Hematopoietic multipotent progenitor cell treated with erythropoietin and hydrocortisone succinate and interleukin-3 and kit ligand, for 17 days (in vitro differentiated cells): ENCODE measurements around the gene RIPOR2.
"Not testable (repeated sequence)": the region's sequence is repeated elsewhere in the genome, so short reads cannot be mapped to it uniquely, and the experiment has no call there.

Experiments
- DNase-seq: peaks from one replicate; pipeline ENCODE4 v3.0.0-alpha.2; 2015; ENCODE audit warnings: low spot score

The RIPOR2 gene

DNA sequence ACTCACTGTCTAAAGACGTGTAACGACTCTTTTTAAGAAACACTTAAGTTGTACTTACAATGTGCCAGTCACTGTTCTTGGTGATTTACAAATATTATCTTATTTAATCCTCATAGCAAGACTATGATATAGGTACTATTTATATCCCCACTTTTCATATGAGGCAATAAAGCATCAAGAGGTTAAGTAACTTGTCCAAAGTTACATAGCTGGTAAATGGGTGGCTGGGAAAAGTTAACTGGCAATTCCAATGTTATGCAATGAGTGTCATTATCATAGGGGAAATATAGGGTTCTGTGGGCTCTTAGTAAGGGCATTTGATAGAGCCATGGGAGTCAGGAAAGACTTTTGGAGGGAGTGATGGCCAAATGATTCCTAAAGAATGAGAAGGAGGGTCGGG lies 21.4 kb upstream of the RIPOR2 start:
- no peak for DNase-seq

DNA sequence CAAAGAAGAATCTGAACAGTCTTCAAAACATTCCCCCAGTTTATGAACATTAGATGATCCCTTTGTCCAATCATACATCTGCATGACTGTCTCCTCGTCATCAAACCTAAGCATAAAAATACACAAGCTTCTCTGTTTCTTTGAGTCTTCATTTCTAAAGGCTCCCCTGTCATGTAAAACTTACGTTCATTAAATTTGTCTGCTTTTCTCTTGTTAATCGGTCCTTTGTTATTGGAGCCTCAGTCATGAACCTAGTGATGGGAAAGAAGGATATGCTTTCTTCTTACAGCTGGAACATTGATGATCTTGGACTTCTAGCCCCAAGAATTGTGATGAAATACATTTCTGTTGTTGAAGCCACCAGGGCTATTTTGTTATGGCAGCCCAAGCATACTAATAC lies 18.0 kb upstream of the RIPOR2 start:
- no peak for DNase-seq

DNA sequence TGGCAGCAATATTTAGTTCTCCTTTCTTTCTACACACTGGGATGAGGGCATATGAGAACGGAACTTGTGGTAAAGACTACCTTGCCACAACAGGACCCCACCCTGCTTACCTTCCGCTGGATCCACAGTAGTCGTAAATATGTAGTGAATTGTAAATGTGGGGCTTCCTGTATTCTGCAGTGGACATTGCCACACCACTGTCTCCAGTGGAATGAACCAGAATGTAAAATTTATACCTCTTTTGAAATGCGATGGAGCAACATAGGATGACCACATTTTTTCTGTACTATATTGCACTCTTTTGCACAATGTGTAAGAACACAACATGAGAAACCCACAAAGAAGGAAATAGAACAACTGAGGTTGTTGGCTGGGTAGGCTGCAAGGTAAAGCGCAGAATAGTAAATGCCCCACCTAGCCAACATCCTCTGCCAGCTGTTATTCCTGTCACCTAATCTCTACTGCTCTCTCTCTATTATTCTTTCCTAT lies 16.1 kb upstream of the RIPOR2 start:
- no peak for DNase-seq

DNA sequence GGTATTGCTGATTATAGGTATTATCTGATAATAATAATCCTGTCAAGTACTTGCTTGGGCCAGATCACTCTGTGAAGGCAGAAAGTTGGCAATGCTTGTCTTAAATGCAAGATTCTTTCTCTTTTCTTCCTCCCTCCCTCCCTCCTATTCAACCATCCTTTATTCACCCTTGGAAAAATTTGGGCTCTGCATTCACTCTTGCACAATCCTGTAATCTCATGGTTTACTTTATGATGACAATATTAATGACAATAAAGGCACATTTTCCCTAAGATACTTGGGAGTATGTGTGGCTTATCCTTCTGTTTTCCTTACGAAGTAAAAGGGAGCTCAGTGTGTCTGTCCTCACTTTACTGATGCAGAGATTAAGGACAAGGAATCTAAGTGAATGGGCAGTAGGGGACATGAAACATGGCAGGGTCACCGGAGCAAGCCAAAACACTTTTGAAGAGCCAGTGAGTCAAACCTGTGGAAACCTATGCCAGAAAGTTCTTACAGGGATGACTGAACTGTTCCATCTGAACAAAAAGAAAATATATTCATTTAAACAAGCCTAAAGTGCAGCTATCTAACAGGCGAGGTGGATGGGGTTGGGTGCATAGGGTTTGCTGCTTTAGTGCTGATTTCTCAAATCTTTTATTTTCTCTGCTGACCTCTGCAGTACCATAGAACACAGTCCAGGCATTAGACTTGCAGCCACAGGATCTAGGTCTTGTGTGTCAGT lies 14.6 kb upstream of the RIPOR2 start:
- DNase-seq = no peak

DNA sequence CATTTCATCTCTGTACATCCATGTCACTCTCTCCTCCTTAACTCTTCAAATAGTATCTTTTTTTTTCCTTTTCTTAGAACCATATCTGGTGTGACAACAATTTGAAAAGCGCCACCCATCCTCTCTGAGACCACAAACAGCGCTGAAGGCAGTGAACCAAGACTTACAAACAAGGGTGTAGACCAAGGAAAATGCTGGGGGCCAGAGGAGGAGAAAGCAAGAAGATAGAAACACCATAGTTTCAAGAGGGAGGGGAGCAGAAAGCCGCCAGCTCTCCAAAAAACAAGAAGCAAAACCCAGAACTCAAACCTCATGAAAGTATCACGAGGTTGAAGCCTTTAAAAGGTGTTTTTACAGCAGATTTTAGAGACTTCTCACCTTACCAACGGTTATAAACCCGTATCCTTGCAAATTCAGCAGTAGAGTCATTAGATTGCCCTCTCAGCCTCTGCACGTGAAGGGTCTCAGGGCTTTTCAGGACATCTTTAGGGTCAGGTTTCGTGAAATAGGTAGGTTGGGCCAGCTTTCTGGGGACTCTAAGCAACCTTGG lies 13.3 kb upstream of the RIPOR2 start:
- no peak for DNase-seq

DNA sequence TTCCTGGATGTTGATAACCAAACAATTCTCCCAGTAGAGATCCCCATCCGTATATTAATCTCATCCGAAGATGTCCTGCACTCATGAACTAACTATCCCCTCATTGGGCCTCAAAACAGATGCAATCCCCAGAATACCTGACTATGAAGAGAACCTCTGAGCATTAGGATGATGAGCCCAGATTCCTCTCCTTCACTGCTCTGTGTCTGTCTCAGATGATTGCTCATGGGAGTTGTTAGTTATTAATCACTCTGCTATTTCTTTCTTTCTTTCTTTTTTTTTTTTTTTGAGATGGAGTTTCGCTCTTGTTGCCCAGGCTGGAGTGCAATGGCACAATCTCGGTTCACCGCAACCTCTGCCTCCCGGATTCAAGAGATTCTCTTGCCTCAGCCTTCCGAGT lies 12.5 kb upstream of the RIPOR2 start:
- not testable (repeated sequence) for DNase-seq

DNA sequence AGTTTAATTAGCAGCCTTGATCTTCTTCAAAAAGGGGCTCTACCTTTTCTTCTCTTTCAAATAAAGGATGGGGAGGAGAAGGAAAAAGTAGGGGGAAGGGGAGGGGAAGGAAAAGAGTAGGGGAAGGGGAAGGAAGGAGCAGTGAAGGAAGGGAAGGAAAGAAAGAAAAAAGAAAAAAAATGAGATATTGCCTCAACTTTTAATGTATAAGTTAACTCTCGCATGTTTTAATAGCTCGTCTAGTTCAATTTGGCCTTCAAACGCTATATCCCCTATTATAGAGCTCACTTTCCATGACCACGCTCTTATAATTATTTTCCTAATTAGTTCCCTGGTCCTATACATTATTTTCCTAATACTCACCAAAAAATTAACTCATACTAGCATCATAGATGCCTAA lies 11.9 kb upstream of the RIPOR2 start:
- DNase-seq = no peak

DNA sequence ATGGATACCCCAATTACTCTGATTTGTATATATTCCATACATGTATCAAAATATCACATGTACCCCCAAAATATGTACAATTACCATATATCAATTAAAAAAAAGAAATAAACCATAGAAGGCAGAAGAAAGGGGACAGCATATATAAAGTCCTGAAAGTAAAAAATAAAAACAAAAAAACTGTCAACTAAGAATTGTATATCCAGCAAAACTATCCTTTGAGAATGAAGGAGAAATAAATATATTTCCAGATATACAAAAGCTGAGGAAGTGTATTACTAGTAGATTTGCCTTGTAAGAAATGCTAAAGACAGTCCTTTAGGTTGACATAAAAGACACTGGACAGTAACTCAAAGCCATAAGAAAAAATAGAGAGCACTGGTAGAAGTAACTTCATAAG lies 9.3 kb upstream of the RIPOR2 start:
- no peak for DNase-seq

DNA sequence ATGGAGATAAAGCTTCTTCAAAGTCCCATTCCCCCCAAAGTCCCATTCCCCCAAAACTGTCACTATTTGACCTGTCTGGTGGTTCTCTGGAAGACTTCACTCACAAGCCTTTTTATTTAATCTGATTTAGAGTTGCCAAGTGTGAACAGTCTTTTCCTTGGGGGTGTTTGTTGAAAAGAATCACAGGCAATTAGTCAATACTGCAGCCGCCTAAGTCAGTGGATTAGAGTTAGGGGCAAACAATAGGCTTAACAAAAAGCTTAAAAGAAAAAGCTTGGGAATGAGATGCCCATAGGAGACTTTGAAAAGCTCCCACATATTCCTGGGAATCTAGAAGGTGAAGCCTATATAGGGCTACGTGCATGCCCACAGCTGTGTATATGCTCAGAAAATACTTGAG lies 8.0 kb upstream of the RIPOR2 start:
- DNase-seq = no peak

DNA sequence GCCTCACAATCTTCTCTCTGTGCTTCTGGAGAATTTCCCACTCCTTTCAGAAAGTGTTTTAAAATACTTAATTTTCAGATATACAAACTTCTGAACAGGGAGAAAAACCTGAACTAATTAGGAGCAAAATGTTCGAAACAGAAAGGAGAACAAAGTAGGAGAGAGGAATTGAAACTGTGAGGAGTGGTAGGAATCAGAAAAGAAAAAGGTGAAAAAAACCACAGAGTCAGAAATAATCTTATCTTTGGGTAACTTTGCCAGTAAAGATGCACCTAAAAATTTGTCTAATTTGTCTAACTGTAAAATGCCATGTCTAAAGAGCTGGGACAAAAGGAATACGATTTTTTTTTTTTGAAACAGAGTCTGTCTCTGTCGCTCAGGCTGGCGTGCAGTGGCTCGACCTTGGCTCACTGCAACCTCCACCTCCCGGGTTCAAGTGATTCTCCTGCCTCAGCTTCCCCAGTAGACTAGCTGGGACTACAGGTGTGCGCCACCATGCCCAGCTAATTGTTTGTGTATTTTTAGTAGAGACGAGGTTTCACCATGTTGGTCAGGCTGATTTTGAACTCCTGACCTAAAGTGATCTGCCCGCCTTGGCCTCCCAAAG lies 4.7 kb upstream of the RIPOR2 start:
- DNase-seq = no peak

DNA sequence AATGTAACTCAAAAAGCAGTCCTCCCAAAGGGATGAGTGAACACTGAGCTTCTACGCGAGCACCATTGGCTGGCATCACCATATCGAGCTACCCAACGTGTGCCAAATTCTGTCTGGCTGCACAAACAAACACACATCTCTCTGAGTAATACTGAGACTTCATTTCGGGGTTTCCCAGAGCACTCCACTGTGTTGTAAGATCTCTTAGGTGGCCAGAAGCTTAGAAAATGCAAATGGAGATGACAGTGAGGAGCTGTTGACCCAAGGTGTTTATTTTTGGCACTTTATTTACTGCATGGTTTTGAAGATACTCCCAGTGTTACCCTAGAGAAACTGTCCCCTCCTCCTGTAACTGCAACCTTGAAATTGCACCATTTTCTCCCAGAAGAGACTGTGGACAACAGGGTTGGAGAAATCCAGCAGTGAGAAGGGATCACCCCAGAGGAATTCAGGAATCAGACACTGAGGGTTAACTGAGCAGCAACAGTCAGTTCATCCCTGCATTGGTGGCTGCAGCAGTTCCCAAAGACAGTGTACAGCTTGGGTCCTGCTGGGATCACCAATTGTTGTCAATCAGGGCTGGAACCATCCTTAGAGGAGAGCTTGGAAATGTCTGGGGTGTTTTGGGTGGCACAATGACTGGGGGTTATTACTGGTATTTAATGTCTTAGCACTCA lies 1.0 kb upstream of the RIPOR2 start:
- no peak for DNase-seq

DNA sequence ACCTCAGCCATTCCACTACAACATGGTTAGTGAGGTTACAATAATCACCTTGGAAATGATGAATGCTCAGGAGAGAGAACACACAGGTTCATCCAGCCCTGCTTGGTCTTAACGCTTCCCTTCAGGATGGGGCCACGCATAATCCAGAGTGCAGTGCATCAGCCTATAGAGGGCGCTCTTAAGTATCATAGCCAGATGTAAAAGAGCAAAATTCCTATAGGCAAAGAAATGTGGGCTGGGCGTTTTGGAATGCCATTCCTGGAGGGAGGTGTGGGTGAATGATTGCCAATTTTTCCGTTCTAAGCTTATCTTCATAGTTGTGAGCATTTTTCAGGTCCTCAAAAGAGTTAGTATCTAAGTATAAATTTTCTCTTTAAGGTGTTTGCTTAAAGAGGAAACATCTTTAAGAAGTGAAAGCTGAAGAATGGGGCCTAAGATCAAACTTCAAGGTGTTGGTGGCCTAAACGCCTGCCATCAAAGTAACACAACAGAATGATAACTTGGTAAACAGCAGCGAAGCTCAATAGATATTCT lies 1.8 kb downstream of the RIPOR2 start:
- DNase-seq = peak; percentile 38

DNA sequence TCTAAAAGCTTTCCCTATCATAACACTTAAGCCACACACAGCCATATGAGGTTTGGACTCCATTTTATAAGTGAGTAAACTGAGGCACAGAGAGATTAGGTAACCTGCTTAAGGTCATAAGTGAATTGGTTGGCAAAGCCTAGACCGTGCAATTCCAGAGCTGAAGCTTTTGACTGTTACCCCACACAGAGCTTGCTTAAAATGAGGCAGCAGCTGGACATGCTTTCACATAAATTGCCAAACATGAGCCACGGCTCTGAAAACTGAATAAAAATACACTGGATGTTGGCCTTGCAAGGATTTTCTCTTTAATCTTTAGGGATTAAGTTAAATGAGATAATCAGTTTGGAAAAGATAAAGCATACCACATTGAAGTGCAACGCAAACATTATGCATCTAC lies 2.5 kb downstream of the RIPOR2 start:
- no peak for DNase-seq

DNA sequence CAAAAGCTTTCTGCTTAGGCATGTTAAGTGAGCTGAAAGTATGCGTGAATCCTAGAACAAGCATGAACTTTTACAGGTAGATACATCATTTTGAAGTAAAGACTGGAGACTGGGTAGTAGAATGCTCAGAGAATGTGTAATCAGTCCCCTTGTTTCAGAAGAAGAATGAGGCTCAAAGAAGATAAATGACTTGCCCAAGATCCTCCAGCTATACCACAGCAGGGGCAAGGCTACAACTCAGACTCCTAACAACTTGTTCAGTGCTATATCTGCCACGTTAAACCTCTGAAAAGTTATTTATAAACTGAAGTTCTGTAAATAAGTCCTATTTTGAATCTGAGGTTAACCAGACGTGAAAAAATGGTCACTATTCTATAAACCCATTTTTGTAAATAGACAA lies 2.9 kb downstream of the RIPOR2 start:
- DNase-seq = no peak

DNA sequence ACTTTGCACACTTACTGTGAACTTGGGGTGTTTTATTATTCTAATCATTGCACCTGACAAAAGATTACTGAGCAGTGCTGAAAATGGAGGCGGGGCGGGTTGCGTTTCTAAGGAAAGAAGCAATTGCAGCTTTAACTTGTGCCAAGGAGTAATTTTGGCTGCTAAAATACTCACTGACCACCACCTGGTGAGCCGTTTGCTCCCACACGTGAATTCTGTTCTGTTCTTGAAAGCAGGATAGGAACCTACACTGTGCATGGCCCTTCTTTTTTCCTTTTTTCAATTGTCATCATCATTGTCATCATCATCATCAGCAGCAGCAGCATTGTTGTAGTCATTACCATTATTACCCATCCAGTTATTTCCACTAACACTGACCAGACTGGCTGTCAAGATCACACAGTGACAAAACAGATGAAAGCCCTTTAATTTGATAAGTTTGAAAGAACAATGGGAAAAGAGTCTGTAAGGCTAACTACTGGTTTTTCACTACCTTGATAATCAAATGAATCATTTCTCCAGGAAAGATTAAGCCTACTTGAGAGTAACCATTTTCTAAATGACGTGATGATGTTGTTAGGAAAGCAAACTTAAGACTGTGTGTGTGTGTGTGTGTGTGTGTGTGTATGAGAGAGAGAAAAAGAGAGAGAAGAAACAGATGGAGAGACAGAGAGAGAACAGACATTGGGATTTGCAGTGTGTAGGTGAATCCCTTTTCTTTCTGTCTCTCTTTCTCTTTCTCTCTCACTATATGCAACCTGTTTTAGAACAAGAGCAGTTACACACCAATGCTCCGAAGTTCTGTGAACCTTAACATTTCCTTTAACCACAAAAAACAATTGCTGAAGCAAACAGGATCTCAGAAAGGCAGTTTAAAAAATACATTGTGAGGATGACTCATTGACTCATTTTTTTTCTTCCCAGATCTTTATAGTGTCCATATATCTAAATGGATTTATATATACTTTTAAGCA lies 3.8 kb downstream of the RIPOR2 start:
- no peak for DNase-seq

DNA sequence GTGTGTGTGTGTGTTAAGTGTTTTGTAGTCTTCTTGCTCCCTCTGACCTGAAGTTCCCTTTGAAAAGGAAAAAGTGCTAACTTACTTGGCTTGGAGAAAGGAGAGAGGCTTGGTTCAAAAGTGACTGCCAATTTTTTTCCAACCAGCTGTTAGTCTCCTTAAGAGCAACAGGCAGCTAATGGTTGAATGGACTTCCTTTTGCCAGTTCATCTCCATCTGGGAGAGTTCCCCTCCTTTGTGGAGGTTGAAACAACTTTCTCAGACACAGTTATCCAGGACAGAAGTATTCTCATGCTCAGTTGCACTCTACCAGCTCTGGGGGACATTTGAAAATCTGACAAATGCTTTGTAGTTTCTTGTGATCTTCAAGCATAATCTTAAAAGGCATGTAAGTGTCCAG lies 4.5 kb downstream of the RIPOR2 start:
- no peak for DNase-seq

DNA sequence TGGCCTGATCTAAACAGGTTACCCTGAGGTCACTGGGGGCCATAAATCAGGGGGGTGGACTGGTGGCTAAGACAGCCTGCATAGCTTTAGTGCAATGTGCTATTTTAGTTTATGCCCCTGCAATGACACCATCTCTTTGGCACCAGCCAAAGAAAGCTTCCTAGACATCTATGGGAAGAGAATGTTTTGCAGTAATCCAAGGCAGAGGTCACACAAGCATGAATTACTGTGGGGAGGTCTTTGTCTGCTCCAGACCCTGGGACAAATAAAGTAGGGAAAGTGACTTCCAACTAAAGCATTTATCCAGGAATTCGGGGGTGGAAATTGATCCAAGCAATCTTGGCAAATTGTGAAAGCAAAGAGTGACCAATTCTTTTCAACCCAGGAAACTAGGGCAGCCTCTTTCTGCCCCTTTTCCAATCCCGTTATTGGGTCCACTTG lies 5.3 kb downstream of the RIPOR2 start:
- no peak for DNase-seq

DNA sequence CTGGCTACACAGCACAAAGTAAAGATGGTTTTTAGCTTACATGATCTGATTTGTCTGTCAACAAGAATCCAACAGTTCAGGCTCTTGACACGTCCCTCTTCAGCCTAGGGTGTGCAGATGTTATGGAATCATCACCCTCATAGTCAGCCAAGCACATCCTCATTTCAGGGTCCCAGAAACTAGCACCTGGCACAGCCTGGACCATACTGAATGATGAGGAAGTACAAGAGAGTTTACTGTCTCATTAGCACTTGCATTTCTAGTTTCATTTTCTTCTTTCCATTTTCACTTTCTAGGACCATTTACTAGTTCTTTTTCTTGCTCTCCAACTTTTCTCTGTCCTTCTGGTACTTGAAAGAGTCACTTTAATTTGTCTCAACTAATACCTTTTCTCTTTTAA lies 6.5 kb downstream of the RIPOR2 start:
- DNase-seq = no peak

DNA sequence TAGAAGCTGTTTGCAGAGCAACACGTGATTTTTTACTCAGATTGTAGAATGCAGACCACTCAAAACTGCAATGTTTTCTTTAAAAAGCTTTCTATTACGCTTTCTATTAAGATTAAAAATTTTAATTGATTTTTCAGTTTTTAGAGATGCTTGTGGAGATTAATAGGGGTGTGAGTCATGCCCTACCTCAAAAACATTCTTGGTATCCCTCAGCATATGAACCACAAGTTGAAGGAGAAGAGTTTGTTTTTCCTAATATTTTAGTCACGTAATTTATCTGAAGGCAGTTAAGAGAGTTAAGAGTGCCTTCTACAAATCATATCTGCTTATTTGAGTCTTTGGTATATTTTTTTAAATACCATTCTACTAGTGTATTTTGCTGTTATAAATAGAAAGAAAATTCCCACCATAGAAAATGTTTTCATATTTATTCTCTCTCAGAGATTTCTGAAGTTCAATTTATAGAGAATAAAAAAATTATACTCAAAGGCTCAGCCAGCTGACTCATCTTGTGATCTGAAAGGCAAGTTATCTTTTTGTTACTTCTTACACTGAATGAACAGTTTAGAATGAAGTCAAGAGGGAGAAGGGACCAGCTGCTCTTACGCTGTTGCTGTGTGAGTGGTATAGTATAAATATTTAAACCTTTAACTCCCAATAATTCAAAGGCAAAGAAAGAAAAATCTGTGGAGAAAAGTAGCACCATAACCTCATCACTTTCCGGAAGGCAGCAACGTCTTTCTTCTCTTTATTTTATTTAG lies 7.6 kb downstream of the RIPOR2 start:
- DNase-seq = no peak

DNA sequence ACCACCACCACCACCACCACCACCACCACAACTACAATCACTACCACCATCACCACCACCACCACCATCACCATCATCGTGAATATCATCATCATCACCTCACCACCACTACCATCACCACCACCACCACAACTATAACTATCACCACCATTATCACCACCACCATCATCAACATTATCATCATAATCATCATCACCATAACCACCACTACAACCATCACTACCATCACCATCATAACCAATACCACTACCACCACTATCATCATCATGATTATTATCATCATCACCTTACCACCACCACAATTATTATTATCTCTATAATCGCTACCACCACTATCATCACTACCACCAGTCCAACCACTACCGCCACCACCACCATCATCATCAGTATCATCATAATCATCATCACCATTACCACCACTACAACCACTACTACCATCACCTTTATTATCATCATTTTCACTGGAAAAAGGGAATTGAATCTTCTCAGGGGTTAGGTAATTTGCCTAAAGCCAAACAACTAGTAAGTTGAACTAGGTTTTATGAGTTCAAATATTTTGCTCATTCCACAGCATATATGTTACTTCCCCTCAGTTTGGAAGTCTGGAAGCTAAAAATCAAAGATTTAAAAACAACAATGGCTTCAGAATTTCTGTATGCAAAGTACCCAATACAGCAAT lies 8.3 kb downstream of the RIPOR2 start:
- DNase-seq = no peak
